Large intestine (tissue), 3 donors: ENCODE data around the gene EPG5. TPM values are rescaled to one million over a fixed set of nuclear protein-coding genes. Genes with fewer than 3 reads are reported as not detected.

Experiments
- DNase-seq, 2 donors: peaks; one replicate each; pipeline versions ENCODE4 v3.0.0 to v3.0.0-alpha.2; 2013
- H3K27ac ChIP-seq: one replicate; pipeline ENCODE4 v1.5.1; 2013; ENCODE audit warnings: low read length
- H3K27me3 ChIP-seq: 2 replicates; pipeline ENCODE4 v1.6.1; 2013; ENCODE audit warnings: low read length; ENCODE audit not compliant: control insufficient read depth, insufficient read depth
- H3K36me3 ChIP-seq: 2 replicates; pipeline ENCODE4 v1.6.1; 2013; ENCODE audit warnings: low read length; ENCODE audit not compliant: control insufficient read depth, insufficient read depth
- H3K4me1 ChIP-seq: one replicate; pipeline ENCODE4 v1.6.1; 2013; ENCODE audit warnings: low read length; ENCODE audit not compliant: control insufficient read depth, insufficient read depth
- H3K4me3 ChIP-seq: one replicate; pipeline ENCODE4 v1.5.1; 2013; ENCODE audit warnings: low read length
- H3K9me3 ChIP-seq: one replicate; pipeline ENCODE4 v1.6.1; 2013; ENCODE audit warnings: mild to moderate bottlenecking, low read depth, low read length, moderate library complexity; ENCODE audit not compliant: control insufficient read depth
- WGBS: methylation state at CpG from one replicate; pipeline ENCODE4 v1.1.5; 2013; ENCODE audit warnings: low lambda C conversion rate; ENCODE audit not compliant: insufficient coverage; 5-methylcytosine and 5-hydroxymethylcytosine counted together
- polyA plus RNA-seq: library from polyadenylated mRNA; unstranded; fragments of 120-200 nt; gene quantifications from one replicate; pipeline ENCODE4 v1.2.1, GENCODE V29; 2013

The EPG5 gene
- polyA plus RNA-seq, 1 donor, result 24.3 TPM

GRCh38 chr18:45926691-45927090 lies 40.4 kb downstream of the EPG5 start:
- peaks cover 70% of the 10 kb centered on the region for H3K36me3 ChIP-seq
- no CpG with 5 or more reads among the region's 3 CpGs for WGBS

GRCh38 chr18:45926085-45926484 lies 41.0 kb downstream of the EPG5 start:
- Histone ChIP-seq H3K27me3 (no peaks in the 10 kb centered on the region), H3K36me3 (peaks cover 72% of the 10 kb centered on the region), H3K4me3 (no peak overlapping the region), H3K4me1 (no peaks in the 10 kb centered on the region), H3K27ac (no peak overlapping the region), H3K9me3 (no peaks in the 10 kb centered on the region)
- WGBS, result 87% methylated on average over 3 of the region's 3 CpGs
- no peak for DNase-seq

More at GRCh38 chr18:45926691-45927090, 40.4 kb downstream of the EPG5 start:
- no peak overlapping the region for H3K27ac ChIP-seq
- H3K4me3 ChIP-seq, result no peak overlapping the region
- DNase-seq, result no peak
- no peaks in the 10 kb centered on the region for H3K27me3 ChIP-seq
- H3K9me3 ChIP-seq, result no peaks in the 10 kb centered on the region
- no peaks in the 10 kb centered on the region for H3K4me1 ChIP-seq

GRCh38 chr18:45923138-45923537 lies 44.0 kb downstream of the EPG5 start:
- Histone ChIP-seq H3K27me3 (no peaks in the 10 kb centered on the region), H3K9me3 (no peaks in the 10 kb centered on the region), H3K4me3 (no peak overlapping the region), H3K27ac (no peak overlapping the region), H3K4me1 (no peaks in the 10 kb centered on the region), H3K36me3 (peaks cover 74% of the 10 kb centered on the region)
- no peak for DNase-seq
- 100% methylated on average over 1 of the region's 1 CpG for WGBS

GRCh38 chr18:45920367-45920766 lies 46.8 kb downstream of the EPG5 start:
- Histone ChIP-seq H3K27ac (no peak overlapping the region), H3K36me3 (peaks cover 84% of the 10 kb centered on the region), H3K9me3 (no peaks in the 10 kb centered on the region), H3K27me3 (no peaks in the 10 kb centered on the region), H3K4me3 (no peak overlapping the region), H3K4me1 (no peaks in the 10 kb centered on the region)
- no CpG with 5 or more reads among the region's 4 CpGs for WGBS
- DNase-seq, result peak in 1 of 2 donors; percentile 11

- no peak overlapping the region for H3K4me3 ChIP-seq
- H3K27ac ChIP-seq, result no peak overlapping the region
- WGBS, result no CpG with 5 or more reads among the region's 8 CpGs
- H3K36me3 ChIP-seq, result peaks cover 83% of the 10 kb centered on the region
- no peaks in the 10 kb centered on the region for H3K27me3 ChIP-seq
- H3K4me1 ChIP-seq, result no peaks in the 10 kb centered on the region
- no peaks in the 10 kb centered on the region for H3K9me3 ChIP-seq
- no peak for DNase-seq
These were observed 50.8 kb downstream of the EPG5 start for GRCh38 chr18:45916302-45916701.

GRCh38 chr18:45913276-45913675 lies 53.9 kb downstream of the EPG5 start:
- H3K4me3 ChIP-seq, result no peak overlapping the region
- no peaks in the 10 kb centered on the region for H3K4me1 ChIP-seq
- H3K9me3 ChIP-seq, result no peaks in the 10 kb centered on the region
- H3K27me3 ChIP-seq, result no peaks in the 10 kb centered on the region
- no peak for DNase-seq
- WGBS, result no CpG with 5 or more reads among the region's 4 CpGs
- H3K36me3 ChIP-seq, result peaks cover 84% of the 10 kb centered on the region
- H3K27ac ChIP-seq, result no peak overlapping the region

GRCh38 chr18:45910405-45911023 lies 56.6 kb downstream of the EPG5 start:
- H3K36me3 ChIP-seq, result peaks cover 79% of the 10 kb centered on the region
- H3K4me3 ChIP-seq, result no peak overlapping the region
- WGBS, result no CpG with 5 or more reads among the region's 4 CpGs
- H3K27ac ChIP-seq, result no peak overlapping the region
- no peaks in the 10 kb centered on the region for H3K27me3 ChIP-seq
- H3K9me3 ChIP-seq, result no peaks in the 10 kb centered on the region
- H3K4me1 ChIP-seq, result no peaks in the 10 kb centered on the region
- DNase-seq, result peak; percentile 9 to 18

- Histone ChIP-seq H3K4me3 (no peak overlapping the region), H3K9me3 (no peaks in the 10 kb centered on the region), H3K36me3 (peaks cover 60% of the 10 kb centered on the region), H3K27me3 (no peaks in the 10 kb centered on the region), H3K4me1 (no peaks in the 10 kb centered on the region), H3K27ac (no peak overlapping the region)
- no peak for DNase-seq
- 100% methylated on average over 1 of the region's 1 CpG for WGBS
These were observed 65.4 kb downstream of the EPG5 start for GRCh38 chr18:45901654-45902210.

- Histone ChIP-seq H3K27ac (no peak overlapping the region), H3K27me3 (no peaks in the 10 kb centered on the region), H3K4me1 (no peaks in the 10 kb centered on the region), H3K4me3 (no peak overlapping the region), H3K36me3 (peaks cover 52% of the 10 kb centered on the region), H3K9me3 (no peaks in the 10 kb centered on the region)
- no peak for DNase-seq
- whole genome bisulfite sequencing, result no CpG with 5 or more reads among the region's 4 CpGs
These were observed 66.5 kb downstream of the EPG5 start for GRCh38 chr18:45900623-45901022.

- H3K4me3 ChIP-seq, result no peak overlapping the region
- no peaks in the 10 kb centered on the region for H3K27me3 ChIP-seq
- H3K4me1 ChIP-seq, result no peaks in the 10 kb centered on the region
- H3K27ac ChIP-seq, result no peak overlapping the region
- H3K36me3 ChIP-seq, result peaks cover 35% of the 10 kb centered on the region
- no peaks in the 10 kb centered on the region for H3K9me3 ChIP-seq
- DNase-seq, result no peak
These were observed 70.1 kb downstream of the EPG5 start for GRCh38 chr18:45896991-45897390.

- Histone ChIP-seq H3K4me3 (no peak overlapping the region), H3K9me3 (no peaks in the 10 kb centered on the region), H3K36me3 (peaks cover 33% of the 10 kb centered on the region), H3K27ac (no peak overlapping the region), H3K4me1 (no peaks in the 10 kb centered on the region), H3K27me3 (no peaks in the 10 kb centered on the region)
- WGBS, result 100% methylated on average over 1 of the region's 7 CpGs
- no peak for DNase-seq
These were observed 70.7 kb downstream of the EPG5 start for GRCh38 chr18:45896452-45896851.
